Calu3 (cell line): ENCODE measurements around the gene UPK3A. TPM values are rescaled to one million over a fixed set of nuclear protein-coding genes. Genes with fewer than 3 reads are reported as not detected.

Experiments used
- BruUV-seq: library from RNA; stranded (reverse); fragments of 400-500 nt; replicated peaks from 2 replicates; lab custom pipeline; 2021; lab: Mats Ljungman, UMichigan
- CTCF ChIA-PET: fragments of 300-600 bp; sonication (Branson Sonifier 250); formaldehyde crosslinking; loops from one replicate; lab custom pipeline; 2022; ENCODE audit warnings: antibody characterized with exemption; lab: Charles Lee
- DNase-seq: peaks from one replicate; pipeline ENCODE4 v3.0.0; 2022
- H3K27ac Mint-ChIP-seq: one replicate; pipeline ENCODE4 v1.8.0; 2022; ENCODE audit warnings: mixed read lengths; ENCODE audit not compliant: unreplicated experiment
- H3K27me3 Mint-ChIP-seq: one replicate; pipeline ENCODE4 v1.8.0; 2022; ENCODE audit warnings: mixed read lengths; ENCODE audit not compliant: unreplicated experiment
- H3K36me3 Mint-ChIP-seq: one replicate; pipeline ENCODE4 v1.8.0; 2022; ENCODE audit warnings: mild to moderate bottlenecking, moderate library complexity, mixed read lengths; ENCODE audit not compliant: insufficient read depth, unreplicated experiment
- H3K4me1 Mint-ChIP-seq: one replicate; pipeline ENCODE4 v1.8.0; 2022; ENCODE audit warnings: mild to moderate bottlenecking, low read depth, mixed read lengths; ENCODE audit not compliant: unreplicated experiment
- H3K4me3 Mint-ChIP-seq: one replicate; pipeline ENCODE4 v1.8.0; 2022; ENCODE audit warnings: mild to moderate bottlenecking, low read depth, moderate library complexity, mixed read lengths; ENCODE audit not compliant: unreplicated experiment
- H3K9me3 Mint-ChIP-seq: one replicate; pipeline ENCODE4 v1.8.0; 2022; ENCODE audit warnings: low read depth, mixed read lengths; ENCODE audit not compliant: unreplicated experiment
- CTCF ChIP-seq: fragments of 200-600 bp; IDR thresholded peaks from one replicate; pipeline ENCODE4 v1.8.0; 2022; ENCODE audit warnings: antibody characterized with exemption; ENCODE audit not compliant: unreplicated experiment
- intact Hi-C: fragments of 100-400 bp; cut with micrococcal nuclease; formaldehyde crosslinking; loops from one replicate; pipeline ENCODE4 v1.10.0; 2022; ENCODE audit not compliant: unreplicated experiment
- total RNA-seq: library from RNA; stranded (reverse); gene quantifications from 2 replicates; pipeline ENCODE4 v1.2.3, GENCODE V29; 2022

UPK3A gene
- total RNA-seq, 1 experiment from 2014 or later, result not detected

- no peak for DNase-seq
- Mint-ChIP-seq H3K27ac (no peak overlapping the region), H3K9me3 (no peaks in the 10 kb centered on the region), H3K4me1 (peaks cover 20% of the 10 kb centered on the region), H3K27me3 (peaks cover 1% of the 10 kb centered on the region), H3K36me3 (peaks cover 15% of the 10 kb centered on the region), H3K4me3 (no peak overlapping the region)
- no TSS peak for BruUV-seq
- no peak for TF ChIP-seq CTCF
- CTCF ChIA-PET, result interaction anchor here (0.7 kb wide), 1 partner anchor 471 kb away, joined by 4 read pairs; no protein-coding TSS in a partner anchor
- intact Hi-C loops, result no loop called here
Measured at GRCh38 chr22:45304971-45305370, 20.2 kb downstream of the UPK3A start.

- Mint-ChIP-seq H3K4me3 (no peak overlapping the region), H3K36me3 (peaks cover 21% of the 10 kb centered on the region), H3K9me3 (no peaks in the 10 kb centered on the region), H3K27me3 (no peaks in the 10 kb centered on the region), H3K27ac (no peak overlapping the region), H3K4me1 (peaks cover 22% of the 10 kb centered on the region)
- BruUV-seq, result no TSS peak
- TF ChIP-seq CTCF, result no peak
- no peak for DNase-seq
- intact Hi-C loops, result no loop called here
- CTCF ChIA-PET, result no interaction called here
Measured at GRCh38 chr22:45305456-45306075, 20.8 kb downstream of the UPK3A start.

GRCh38 chr22:45306139-45306538 is 21.4 kb downstream of the UPK3A start:
- Mint-ChIP-seq H3K9me3 (no peaks in the 10 kb centered on the region), H3K36me3 (peaks cover 27% of the 10 kb centered on the region), H3K4me1 (peaks cover 27% of the 10 kb centered on the region), H3K4me3 (no peak overlapping the region), H3K27ac (no peak overlapping the region), H3K27me3 (no peaks in the 10 kb centered on the region)
- no peak for DNase-seq
- BruUV-seq, result no TSS peak
- no peak for TF ChIP-seq CTCF
- CTCF ChIA-PET, result no interaction called here
- intact Hi-C loops, result no loop called here

- no peak for DNase-seq
- TF ChIP-seq CTCF, result no peak
- intact Hi-C loops, result no loop called here
- H3K4me3 Mint-ChIP-seq, result peak overlapping the region; percentile 86
- no peaks in the 10 kb centered on the region for H3K27me3 Mint-ChIP-seq
- BruUV-seq, result no TSS peak
- H3K4me1 Mint-ChIP-seq, result peaks cover 24% of the 10 kb centered on the region
- H3K36me3 Mint-ChIP-seq, result peaks cover 28% of the 10 kb centered on the region
- CTCF ChIA-PET, result no interaction called here
- no peaks in the 10 kb centered on the region for H3K9me3 Mint-ChIP-seq
- peak overlapping the region; percentile 55 for H3K27ac Mint-ChIP-seq
Measured at GRCh38 chr22:45308391-45308956, 23.7 kb downstream of the UPK3A start.
